ENCODE measurements around the gene IGF2BP3. TPM values are rescaled to one million over a fixed set of nuclear protein-coding genes. Genes with fewer than 3 reads are reported as not detected.

The IGF2BP3 gene
- total RNA-seq, 2 experiments from 2014 or later = 41.1 to 94.3 TPM

GRCh38 chr7:23380961-23381360, 89.3 kb downstream of the IGF2BP3 start:
- Histone ChIP-seq H3K9me3 (ENCODE audit: low read length) (no peaks in the 10 kb centered on the region), H3K4me3 (ENCODE audit: low read depth, low read length, poor library complexity, severe bottlenecking) (no peak overlapping the region), H3K27ac (ENCODE audit: low read depth, low read length, poor library complexity, severe bottlenecking) (no peak overlapping the region), H4K20me1 (ENCODE audit: insufficient read depth, low read length) (no peaks in the 10 kb centered on the region), H3K9me2 (ENCODE audit: insufficient read depth, low read length) (no peaks in the 10 kb centered on the region), H2AFZ (ENCODE audit: low read length) (no peak overlapping the region), H3K4me2 (ENCODE audit: low read length) (peak overlapping the region; percentile 36; the same call in 1 of the 2 replicates), H3K4me1 (ENCODE audit: insufficient read depth, low read length, poor library complexity, severe bottlenecking) (peaks cover 20% of the 10 kb centered on the region), H3K36me3 (ENCODE audit: insufficient read depth, low read length) (peaks cover 20% of the 10 kb centered on the region), H3K79me2 (ENCODE audit: insufficient read depth, low read depth, low read length) (no peaks in the 10 kb centered on the region)
- no peak for TF ChIP-seq CTCF (conservative IDR thresholded peaks at IDR 0.05; ENCODE audit: low read length)
- CTCF ChIA-PET (ENCODE audit: unreplicated experiment) = no interaction called here
- intact Hi-C loops (cut with micrococcal nuclease; ENCODE audit: unreplicated experiment) = no loop called here
- BruUV-seq (replicated peaks) = no TSS peak
- DNase-seq (ENCODE audit: low spot score) = no peak
- POLR2A ChIA-PET = interaction anchor here (0.8 to 1.9 kb wide), 4 partner anchors 9 to 23 kb away, joined by 3 to 5 read pairs (median 4); no protein-coding TSS in a partner anchor

GRCh38 chr7:23380556-23380955, 89.7 kb downstream of the IGF2BP3 start:
- no peaks in the 10 kb centered on the region for H3K79me2 ChIP-seq (ENCODE audit: insufficient read depth, low read depth, low read length)
- peak overlapping the region; percentile 36; the same call in 1 of the 2 replicates for H3K4me2 ChIP-seq (ENCODE audit: low read length)
- no peak overlapping the region for H3K27ac ChIP-seq (ENCODE audit: low read depth, low read length, poor library complexity, severe bottlenecking)
- DNase-seq (ENCODE audit: low spot score) = no peak
- no peak for TF ChIP-seq CTCF (conservative IDR thresholded peaks at IDR 0.05; ENCODE audit: low read length)
- TF ChIP-seq EZH2phosphoT487 (IDR thresholded peaks at IDR 0.05; ENCODE audit: borderline replicate concordance, low read depth, low read length) = no peak
- H3K36me3 ChIP-seq (ENCODE audit: insufficient read depth, low read length) = peaks cover 20% of the 10 kb centered on the region
- H3K9me2 ChIP-seq (ENCODE audit: insufficient read depth, low read length) = no peaks in the 10 kb centered on the region
- H4K20me1 ChIP-seq (ENCODE audit: insufficient read depth, low read length) = no peaks in the 10 kb centered on the region
- no TSS peak for BruUV-seq (replicated peaks)
- no peak overlapping the region for H3K4me3 ChIP-seq (ENCODE audit: low read depth, low read length, poor library complexity, severe bottlenecking)
- H3K4me1 ChIP-seq (ENCODE audit: insufficient read depth, low read length, poor library complexity, severe bottlenecking) = peaks cover 21% of the 10 kb centered on the region
- H2AFZ ChIP-seq (ENCODE audit: low read length) = no peak overlapping the region
- intact Hi-C loops (cut with micrococcal nuclease; ENCODE audit: unreplicated experiment) = no loop called here
- POLR2A ChIA-PET = interaction anchor here (0.6 to 0.8 kb wide), 2 partner anchors 13 to 360 kb away, joined by 4 to 5 read pairs; no protein-coding TSS in a partner anchor
- H3K9me3 ChIP-seq (ENCODE audit: low read length) = no peaks in the 10 kb centered on the region
- CTCF ChIA-PET (ENCODE audit: unreplicated experiment) = no interaction called here

- no peak for DNase-seq (ENCODE audit: low spot score)
- H3K79me2 ChIP-seq (ENCODE audit: insufficient read depth, low read depth, low read length) = no peaks in the 10 kb centered on the region; the same call in 1 of the 2 replicates
These were observed 91.3 kb downstream of the IGF2BP3 start for GRCh38 chr7:23378996-23379395.

More at GRCh38 chr7:23378996-23379395, 91.3 kb downstream of the IGF2BP3 start:
- H2AFZ ChIP-seq (ENCODE audit: low read length) = no peak overlapping the region
- H3K27ac ChIP-seq (ENCODE audit: low read depth, low read length, poor library complexity, severe bottlenecking) = no peak overlapping the region
- H3K36me3 ChIP-seq (ENCODE audit: insufficient read depth, low read length) = peaks cover 13% of the 10 kb centered on the region
- H3K9me3 ChIP-seq (ENCODE audit: low read length) = no peaks in the 10 kb centered on the region
- H3K4me3 ChIP-seq (ENCODE audit: low read depth, low read length, poor library complexity, severe bottlenecking) = no peak overlapping the region
- BruUV-seq (replicated peaks) = no TSS peak
- intact Hi-C loops (cut with micrococcal nuclease; ENCODE audit: unreplicated experiment) = no loop called here
- H3K9me2 ChIP-seq (ENCODE audit: insufficient read depth, low read length) = no peaks in the 10 kb centered on the region
- no peak overlapping the region for H3K4me2 ChIP-seq (ENCODE audit: low read length)
- CTCF ChIA-PET (ENCODE audit: unreplicated experiment) = interaction anchor here (1.1 kb wide), 1 partner anchor 153 kb away, joined by 3 read pairs; the partner anchor contains the start of gene TRA2A
- peaks cover 31% of the 10 kb centered on the region for H3K4me1 ChIP-seq (ENCODE audit: insufficient read depth, low read length, poor library complexity, severe bottlenecking)
- TF ChIP-seq CTCF (conservative IDR thresholded peaks at IDR 0.05; ENCODE audit: low read length) (no peak), EZH2phosphoT487 (IDR thresholded peaks at IDR 0.05; ENCODE audit: borderline replicate concordance, low read depth, low read length) (no peak)
- no peaks in the 10 kb centered on the region for H4K20me1 ChIP-seq (ENCODE audit: insufficient read depth, low read length)
- POLR2A ChIA-PET = no interaction called here
